ENCODE data around the gene XPNPEP1. TPM values are rescaled to one million over a fixed set of nuclear protein-coding genes. Genes with fewer than 3 reads are reported as not detected.

Gene XPNPEP1
- total RNA-seq, 2 donors from 2014 or later, result 98.8 to 99.9 TPM

GRCh38 chr10:109887243-109887642, 36.1 kb downstream of the XPNPEP1 start:
- H3K27ac Mint-ChIP-seq, result peak overlapping the region; percentile 48 to 63
- peaks cover 25% of the 10 kb centered on the region for H3K36me3 Mint-ChIP-seq
- ATAC-seq (no peak), DNase-seq (ENCODE audit: low spot score) (no peak)
- no peaks in the 10 kb centered on the region for H3K9me3 Mint-ChIP-seq
- H3K27me3 Mint-ChIP-seq, result no peaks in the 10 kb centered on the region
- peaks cover 47 to 64% of the 10 kb centered on the region in 2 donors for H3K4me1 Mint-ChIP-seq (ENCODE audit: low read depth in 2 of 2)
- no peak overlapping the region for H3K4me3 Mint-ChIP-seq

- peaks cover 42 to 59% of the 10 kb centered on the region in 2 donors for H3K4me1 Mint-ChIP-seq (ENCODE audit: low read depth in 2 of 2)
- no peaks in the 10 kb centered on the region for H3K27me3 Mint-ChIP-seq
- peaks cover 25% of the 10 kb centered on the region for H3K36me3 Mint-ChIP-seq
- DNase-seq (ENCODE audit: low spot score) (no peak), ATAC-seq (peak; percentile 72 to 76)
- no peaks in the 10 kb centered on the region for H3K9me3 Mint-ChIP-seq
- H3K27ac Mint-ChIP-seq, result peak overlapping the region; percentile 48 to 63
- peak overlapping the region; percentile 57 for H3K4me3 Mint-ChIP-seq
These were observed 36.5 kb downstream of the XPNPEP1 start for GRCh38 chr10:109886781-109887140.

GRCh38 chr10:109886037-109886780, 37.1 kb downstream of the XPNPEP1 start:
- no peaks in the 10 kb centered on the region for H3K27me3 Mint-ChIP-seq
- peak overlapping the region; percentile 48 to 63 for H3K27ac Mint-ChIP-seq
- DNase-seq (ENCODE audit: low spot score), result no peak
- H3K9me3 Mint-ChIP-seq, result no peaks in the 10 kb centered on the region
- H3K4me3 Mint-ChIP-seq, result peak overlapping the region; percentile 57
- peak; percentile 61 to 62 for ATAC-seq
- H3K36me3 Mint-ChIP-seq, result peaks cover 25% of the 10 kb centered on the region
- peaks cover 38 to 54% of the 10 kb centered on the region in 2 donors for H3K4me1 Mint-ChIP-seq (ENCODE audit: low read depth in 2 of 2)

GRCh38 chr10:109883859-109884771, 39.2 kb downstream of the XPNPEP1 start:
- Mint-ChIP-seq H3K9me3 (no peaks in the 10 kb centered on the region), H3K36me3 (peaks cover 20% of the 10 kb centered on the region), H3K4me1 (ENCODE audit: low read depth in 2 of 2) (peaks cover 28 to 38% of the 10 kb centered on the region in 2 donors), H3K4me3 (no peak overlapping the region), H3K27ac (no peak overlapping the region), H3K27me3 (no peaks in the 10 kb centered on the region)
- DNase-seq (ENCODE audit: low spot score), result peak; percentile 67
- ATAC-seq, result peak; percentile 54 to 68

GRCh38 chr10:109882251-109883057, 40.9 kb downstream of the XPNPEP1 start:
- H3K4me3 Mint-ChIP-seq, result no peak overlapping the region
- peaks cover 29% of the 10 kb centered on the region for H3K36me3 Mint-ChIP-seq
- H3K27ac Mint-ChIP-seq, result no peak overlapping the region
- H3K9me3 Mint-ChIP-seq, result no peaks in the 10 kb centered on the region
- H3K4me1 Mint-ChIP-seq (ENCODE audit: low read depth in 2 of 2), result peaks cover 28 to 36% of the 10 kb centered on the region in 2 donors
- H3K27me3 Mint-ChIP-seq, result no peaks in the 10 kb centered on the region
- ATAC-seq (no peak), DNase-seq (ENCODE audit: low spot score) (no peak)

- DNase-seq (ENCODE audit: low spot score) (no peak), ATAC-seq (no peak)
- Mint-ChIP-seq H3K27ac (no peak overlapping the region), H3K36me3 (peaks cover 29% of the 10 kb centered on the region), H3K27me3 (no peaks in the 10 kb centered on the region), H3K9me3 (no peaks in the 10 kb centered on the region), H3K4me3 (no peak overlapping the region), H3K4me1 (ENCODE audit: low read depth in 2 of 2) (peaks cover 20 to 29% of the 10 kb centered on the region in 2 donors)
These were observed 41.6 kb downstream of the XPNPEP1 start for GRCh38 chr10:109881769-109882057.

- DNase-seq (ENCODE audit: low spot score) (no peak), ATAC-seq (no peak)
- Mint-ChIP-seq H3K36me3 (peaks cover 25% of the 10 kb centered on the region), H3K4me3 (no peak overlapping the region), H3K27ac (peak overlapping the region in 1 of 2 donors; percentile 46), H3K27me3 (no peaks in the 10 kb centered on the region), H3K9me3 (no peaks in the 10 kb centered on the region), H3K4me1 (ENCODE audit: low read depth in 2 of 2) (peaks cover 14 to 23% of the 10 kb centered on the region in 2 donors)
These were observed 42.2 kb downstream of the XPNPEP1 start for GRCh38 chr10:109880886-109881768.

- DNase-seq (ENCODE audit: low spot score) (no peak), ATAC-seq (no peak)
- no peak overlapping the region for H3K4me3 Mint-ChIP-seq
- H3K9me3 Mint-ChIP-seq, result no peaks in the 10 kb centered on the region
- no peaks in the 10 kb centered on the region for H3K4me1 Mint-ChIP-seq (ENCODE audit: low read depth in 2 of 2)
- H3K27me3 Mint-ChIP-seq, result no peaks in the 10 kb centered on the region
- H3K27ac Mint-ChIP-seq, result no peak overlapping the region
- peaks cover 20% of the 10 kb centered on the region for H3K36me3 Mint-ChIP-seq
These were observed 45.8 kb downstream of the XPNPEP1 start for GRCh38 chr10:109877546-109877945.

GRCh38 chr10:109875828-109876821, 47.2 kb downstream of the XPNPEP1 start:
- Mint-ChIP-seq H3K27ac (no peak overlapping the region), H3K4me3 (no peak overlapping the region), H3K4me1 (ENCODE audit: low read depth in 2 of 2) (no peaks in the 10 kb centered on the region), H3K36me3 (peaks cover 20% of the 10 kb centered on the region), H3K27me3 (no peaks in the 10 kb centered on the region), H3K9me3 (no peaks in the 10 kb centered on the region)
- no peak for ATAC-seq
- no peak for DNase-seq (ENCODE audit: low spot score)

- no peaks in the 10 kb centered on the region for H3K27me3 Mint-ChIP-seq
- H3K36me3 Mint-ChIP-seq, result peaks cover 20% of the 10 kb centered on the region
- no peak for ATAC-seq
- H3K27ac Mint-ChIP-seq, result no peak overlapping the region
- no peaks in the 10 kb centered on the region for H3K4me1 Mint-ChIP-seq (ENCODE audit: low read depth in 2 of 2)
- H3K9me3 Mint-ChIP-seq, result no peaks in the 10 kb centered on the region
- H3K4me3 Mint-ChIP-seq, result no peak overlapping the region
- DNase-seq (ENCODE audit: low spot score), result no peak
These were observed 48.2 kb downstream of the XPNPEP1 start for GRCh38 chr10:109875151-109875568.

- DNase-seq (ENCODE audit: low spot score) (no peak), ATAC-seq (no peak)
- Mint-ChIP-seq H3K27me3 (no peaks in the 10 kb centered on the region), H3K4me3 (no peak overlapping the region), H3K27ac (no peak overlapping the region), H3K4me1 (ENCODE audit: low read depth in 2 of 2) (no peaks in the 10 kb centered on the region), H3K36me3 (peaks cover 11% of the 10 kb centered on the region), H3K9me3 (no peaks in the 10 kb centered on the region)
These were observed 51.8 kb downstream of the XPNPEP1 start for GRCh38 chr10:109871476-109871875.

- ATAC-seq (no peak), DNase-seq (ENCODE audit: low spot score) (no peak)
- peaks cover 8% of the 10 kb centered on the region for H3K9me3 Mint-ChIP-seq
- peaks cover 34% of the 10 kb centered on the region for H3K36me3 Mint-ChIP-seq
- H3K27ac Mint-ChIP-seq, result no peak overlapping the region
- H3K4me1 Mint-ChIP-seq (ENCODE audit: low read depth in 2 of 2), result no peaks in the 10 kb centered on the region
- H3K4me3 Mint-ChIP-seq, result no peak overlapping the region
- H3K27me3 Mint-ChIP-seq, result no peaks in the 10 kb centered on the region
These were observed 56.2 kb downstream of the XPNPEP1 start for GRCh38 chr10:109866995-109867635.

Data from natural killer cell treated with Interleukin-12 subunit alpha and Interleukin-12 subunit beta and Interleukin-15 and Interleukin-18, amount 100 ng/mL, for 72 hours (primary cell).